GM12878 (cell line): ENCODE results near the gene SCYGR5.

Source experiments
- CREM ChIP-seq: IDR thresholded peaks from 2 replicates; pipeline ENCODE4 v1.6.1; 2014; ENCODE audit warnings: antibody characterized with exemption, low read depth
- RBBP5 ChIP-seq: fragments of 200-600 bp; sonication (generic); conservative IDR thresholded peaks from 2 replicates; pipeline ENCODE4 v1.6.1; 2016
- TF ChIP-seq, protein P1 (sequence below): IDR thresholded peaks from 2 replicates; pipeline ENCODE4 v1.6.1; 2011; ENCODE audit warnings: borderline replicate concordance, low read depth, mild to moderate bottlenecking, moderate library complexity, low read length; ENCODE audit not compliant: insufficient read depth, poor library complexity, severe bottlenecking

DNA sequence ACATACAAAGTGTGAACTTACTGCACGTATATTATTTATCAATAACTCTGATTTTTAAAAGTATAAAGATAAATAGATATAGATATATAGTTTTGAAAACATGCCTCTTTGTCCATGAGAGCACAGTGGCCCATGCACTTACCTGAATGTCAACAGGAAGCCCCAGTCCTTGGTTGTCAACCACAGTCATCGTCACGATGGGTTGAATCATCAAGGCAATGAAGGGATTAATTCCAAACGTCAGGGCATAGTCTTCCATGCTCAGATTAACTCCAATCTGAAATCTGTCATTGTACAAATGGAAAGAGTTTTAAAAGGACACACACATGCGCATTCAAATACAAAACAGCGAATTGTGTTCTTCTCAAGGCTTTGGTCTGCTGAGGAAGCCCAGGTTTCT lies 33.8 kb upstream of the SCYGR5 start:
- TF ChIP-seq, protein P1, sequence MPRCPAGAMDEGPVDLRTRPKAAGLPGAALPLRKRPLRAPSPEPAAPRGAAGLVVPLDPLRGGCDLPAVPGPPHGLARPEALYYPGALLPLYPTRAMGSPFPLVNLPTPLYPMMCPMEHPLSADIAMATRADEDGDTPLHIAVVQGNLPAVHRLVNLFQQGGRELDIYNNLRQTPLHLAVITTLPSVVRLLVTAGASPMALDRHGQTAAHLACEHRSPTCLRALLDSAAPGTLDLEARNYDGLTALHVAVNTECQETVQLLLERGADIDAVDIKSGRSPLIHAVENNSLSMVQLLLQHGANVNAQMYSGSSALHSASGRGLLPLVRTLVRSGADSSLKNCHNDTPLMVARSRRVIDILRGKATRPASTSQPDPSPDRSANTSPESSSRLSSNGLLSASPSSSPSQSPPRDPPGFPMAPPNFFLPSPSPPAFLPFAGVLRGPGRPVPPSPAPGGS, result no peak
- TF ChIP-seq RBBP5 (no peak), CREM (no peak)
